ENCODE measurements around the gene FRMD3.

Gene FRMD3

GRCh38 chr9:83538172-83538889 is at the start of gene FRMD3:
FRMD3 (minus strand) TSS chr9:83538401; CDS start chr9:83538231, 170 bp downstream.
- peak; percentile 43 for DNase-seq

GRCh38 chr9:83584995-83585394 is 46.8 kb upstream of the FRMD3 start:
- no peak for DNase-seq

GRCh38 chr9:83583151-83584014 is 45.2 kb upstream of the FRMD3 start:
- DNase-seq, result peak; percentile 21

- DNase-seq, result no peak
Observed at GRCh38 chr9:83582029-83582428, 43.8 kb upstream of the FRMD3 start.

- no peak for DNase-seq
Observed at GRCh38 chr9:83574482-83574881, 36.3 kb upstream of the FRMD3 start.

GRCh38 chr9:83572524-83572923 is 34.3 kb upstream of the FRMD3 start:
- DNase-seq, result no peak

GRCh38 chr9:83570359-83570758 is 32.2 kb upstream of the FRMD3 start:
- no peak for DNase-seq

GRCh38 chr9:83569326-83569725 is 31.1 kb upstream of the FRMD3 start:
- no peak for DNase-seq

- no peak for DNase-seq
Observed at GRCh38 chr9:83563360-83563759, 25.2 kb upstream of the FRMD3 start.

- DNase-seq, result no peak
Observed at GRCh38 chr9:83560169-83560826, 22.1 kb upstream of the FRMD3 start.

GRCh38 chr9:83557771-83558170 is 19.6 kb upstream of the FRMD3 start:
- no peak for DNase-seq

GRCh38 chr9:83557317-83557716 is 19.1 kb upstream of the FRMD3 start:
- no peak for DNase-seq

- no peak for DNase-seq
Observed at GRCh38 chr9:83554278-83554677, 16.1 kb upstream of the FRMD3 start.

- peak; percentile 58 for DNase-seq
Observed at GRCh38 chr9:83544002-83544698, 5.9 kb upstream of the FRMD3 start.

- no peak for DNase-seq
Observed at GRCh38 chr9:83538890-83539238, 663 bp upstream of the FRMD3 start.

GRCh38 chr9:83537331-83538171 is 650 bp downstream of the FRMD3 start:
- no peak for DNase-seq

GRCh38 chr9:83536332-83536731 is 1.9 kb downstream of the FRMD3 start:
- DNase-seq, result no peak

- no peak for DNase-seq
Observed at GRCh38 chr9:83535736-83536135, 2.5 kb downstream of the FRMD3 start.

GRCh38 chr9:83533296-83533695 is 4.9 kb downstream of the FRMD3 start:
- DNase-seq, result no peak

GRCh38 chr9:83526901-83527300 is 11.3 kb downstream of the FRMD3 start:
- DNase-seq, result no peak

GRCh38 chr9:83526211-83526610 is 12.0 kb downstream of the FRMD3 start:
- DNase-seq, result no peak

GRCh38 chr9:83523684-83524083 is 14.5 kb downstream of the FRMD3 start:
- DNase-seq, result no peak
